BLaER1 (cell line): Measurements from ENCODE around the gene BICC1.

Source experiments
- H3K27ac ChIP-seq: shearing (Covaris generic); formaldehyde crosslinking; 2 replicates; pipeline ENCODE4 v1.8.1; 2022
- H3K27me3 ChIP-seq: shearing (Covaris generic); formaldehyde crosslinking; 2 replicates; pipeline ENCODE4 v1.8.1; 2022
- H3K36me3 ChIP-seq: shearing (Covaris generic); formaldehyde crosslinking; 2 replicates; pipeline ENCODE4 v1.8.1; 2022
- H3K4me1 ChIP-seq: shearing (Covaris generic); formaldehyde crosslinking; 2 replicates; pipeline ENCODE4 v1.8.1; 2022
- H3K4me2 ChIP-seq: shearing (Covaris generic); formaldehyde crosslinking; 2 replicates; pipeline ENCODE4 v1.8.1; 2022
- H3K4me3 ChIP-seq: shearing (Covaris generic); formaldehyde crosslinking; 2 replicates; pipeline ENCODE4 v1.8.1; 2022
- H3K9ac ChIP-seq: shearing (Covaris generic); formaldehyde crosslinking; 2 replicates; pipeline ENCODE4 v1.8.1; 2022
- H3K9me3 ChIP-seq: shearing (Covaris generic); formaldehyde crosslinking; 2 replicates; pipeline ENCODE4 v1.8.1; 2022
- H4K20me1 ChIP-seq: shearing (Covaris generic); formaldehyde crosslinking; 2 replicates; pipeline ENCODE4 v1.8.1; 2022
- Cebpa-rat ChIP-seq: shearing (Covaris generic); IDR thresholded peaks from 2 replicates; pipeline ENCODE4 v1.8.1; 2022

Gene BICC1

GRCh38 chr10:58836176-58836700 is 323.6 kb downstream of the BICC1 start:
- no peaks in the 10 kb centered on the region for H3K9me3 ChIP-seq

GRCh38 chr10:58836991-58837575 is 324.4 kb downstream of the BICC1 start:
- Histone ChIP-seq H3K27ac (no peak overlapping the region), H3K4me3 (no peak overlapping the region), H3K9ac (no peak overlapping the region), H3K4me1 (no peaks in the 10 kb centered on the region), H3K4me2 (no peak overlapping the region), H4K20me1 (no peaks in the 10 kb centered on the region), H3K27me3 (no peaks in the 10 kb centered on the region), H3K9me3 (no peaks in the 10 kb centered on the region), H3K36me3 (no peaks in the 10 kb centered on the region)
- TF ChIP-seq Cebpa-rat: no peak

More at GRCh38 chr10:58836176-58836700, 323.6 kb downstream of the BICC1 start:
- no peaks in the 10 kb centered on the region for H3K4me1 ChIP-seq
- no peak overlapping the region for H3K9ac ChIP-seq
- H4K20me1 ChIP-seq: no peaks in the 10 kb centered on the region
- no peak overlapping the region for H3K4me3 ChIP-seq
- H3K27ac ChIP-seq: no peak overlapping the region
- no peak for TF ChIP-seq Cebpa-rat
- H3K36me3 ChIP-seq: no peaks in the 10 kb centered on the region
- H3K4me2 ChIP-seq: no peak overlapping the region
- H3K27me3 ChIP-seq: no peaks in the 10 kb centered on the region

GRCh38 chr10:58837826-58838225 is 325.2 kb downstream of the BICC1 start:
- no peak overlapping the region for H3K4me3 ChIP-seq
- no peak for TF ChIP-seq Cebpa-rat
- no peaks in the 10 kb centered on the region for H3K4me1 ChIP-seq
- H3K9me3 ChIP-seq: no peaks in the 10 kb centered on the region
- H3K36me3 ChIP-seq: no peaks in the 10 kb centered on the region
- no peak overlapping the region for H3K4me2 ChIP-seq
- H3K27me3 ChIP-seq: no peaks in the 10 kb centered on the region
- no peaks in the 10 kb centered on the region for H4K20me1 ChIP-seq
- H3K9ac ChIP-seq: no peak overlapping the region
- no peak overlapping the region for H3K27ac ChIP-seq

GRCh38 chr10:58838561-58839208 is 326.0 kb downstream of the BICC1 start:
- Histone ChIP-seq H4K20me1 (no peaks in the 10 kb centered on the region), H3K27me3 (no peaks in the 10 kb centered on the region), H3K36me3 (no peaks in the 10 kb centered on the region), H3K4me2 (no peak overlapping the region), H3K9ac (no peak overlapping the region), H3K4me1 (no peaks in the 10 kb centered on the region), H3K27ac (no peak overlapping the region), H3K9me3 (no peaks in the 10 kb centered on the region), H3K4me3 (no peak overlapping the region)
- TF ChIP-seq Cebpa-rat: no peak

GRCh38 chr10:58839771-58840170 is 327.1 kb downstream of the BICC1 start:
- no peak for TF ChIP-seq Cebpa-rat
- Histone ChIP-seq H3K36me3 (no peaks in the 10 kb centered on the region), H3K4me2 (no peak overlapping the region), H3K27me3 (no peaks in the 10 kb centered on the region), H3K4me1 (no peaks in the 10 kb centered on the region), H3K4me3 (no peak overlapping the region), H4K20me1 (no peaks in the 10 kb centered on the region), H3K27ac (no peak overlapping the region), H3K9me3 (no peaks in the 10 kb centered on the region), H3K9ac (no peak overlapping the region)

- no peaks in the 10 kb centered on the region for H3K9me3 ChIP-seq
- no peak for TF ChIP-seq Cebpa-rat
- no peaks in the 10 kb centered on the region for H3K27me3 ChIP-seq
- no peaks in the 10 kb centered on the region for H4K20me1 ChIP-seq
- no peaks in the 10 kb centered on the region for H3K36me3 ChIP-seq
- no peak overlapping the region for H3K9ac ChIP-seq
- no peak overlapping the region for H3K4me3 ChIP-seq
- no peak overlapping the region for H3K4me2 ChIP-seq
- H3K27ac ChIP-seq: no peak overlapping the region
- no peaks in the 10 kb centered on the region for H3K4me1 ChIP-seq
Measured at GRCh38 chr10:58840840-58841435, 328.3 kb downstream of the BICC1 start.

- Histone ChIP-seq H3K4me1 (no peaks in the 10 kb centered on the region), H3K27ac (no peak overlapping the region), H3K9me3 (no peaks in the 10 kb centered on the region), H3K4me2 (no peak overlapping the region), H4K20me1 (no peaks in the 10 kb centered on the region), H3K36me3 (no peaks in the 10 kb centered on the region), H3K9ac (no peak overlapping the region), H3K27me3 (no peaks in the 10 kb centered on the region), H3K4me3 (no peak overlapping the region)
- no peak for TF ChIP-seq Cebpa-rat
Measured at GRCh38 chr10:58842860-58843376, 330.2 kb downstream of the BICC1 start.

- no peaks in the 10 kb centered on the region for H3K27me3 ChIP-seq
- no peaks in the 10 kb centered on the region for H4K20me1 ChIP-seq
- TF ChIP-seq Cebpa-rat: no peak
- H3K4me2 ChIP-seq: no peak overlapping the region
- no peaks in the 10 kb centered on the region for H3K4me1 ChIP-seq
- no peak overlapping the region for H3K27ac ChIP-seq
- no peak overlapping the region for H3K4me3 ChIP-seq
- no peaks in the 10 kb centered on the region for H3K36me3 ChIP-seq
- no peaks in the 10 kb centered on the region for H3K9me3 ChIP-seq
- no peak overlapping the region for H3K9ac ChIP-seq
Measured at GRCh38 chr10:58843760-58844159, 331.1 kb downstream of the BICC1 start.

- Histone ChIP-seq H3K27me3 (no peaks in the 10 kb centered on the region), H3K27ac (no peak overlapping the region), H3K4me3 (no peak overlapping the region), H4K20me1 (no peaks in the 10 kb centered on the region), H3K4me1 (no peaks in the 10 kb centered on the region), H3K9ac (no peak overlapping the region), H3K9me3 (no peaks in the 10 kb centered on the region), H3K36me3 (no peaks in the 10 kb centered on the region), H3K4me2 (no peak overlapping the region)
- TF ChIP-seq Cebpa-rat: no peak
Measured at GRCh38 chr10:58844680-58845079, 332.0 kb downstream of the BICC1 start.

GRCh38 chr10:58846856-58847255 is 334.2 kb downstream of the BICC1 start:
- no peaks in the 10 kb centered on the region for H3K27me3 ChIP-seq
- no peaks in the 10 kb centered on the region for H3K4me1 ChIP-seq
- H3K36me3 ChIP-seq: no peaks in the 10 kb centered on the region
- no peak overlapping the region for H3K4me3 ChIP-seq
- H3K27ac ChIP-seq: no peak overlapping the region
- no peaks in the 10 kb centered on the region for H3K9me3 ChIP-seq
- no peaks in the 10 kb centered on the region for H4K20me1 ChIP-seq
- no peak overlapping the region for H3K9ac ChIP-seq
- no peak overlapping the region for H3K4me2 ChIP-seq
- TF ChIP-seq Cebpa-rat: no peak
